ENCODE results near the gene TMEM52B.
A peak's percentile ranks its signal among the peaks of the same experiment; 100 is the strongest.

The TMEM52B gene

DNA sequence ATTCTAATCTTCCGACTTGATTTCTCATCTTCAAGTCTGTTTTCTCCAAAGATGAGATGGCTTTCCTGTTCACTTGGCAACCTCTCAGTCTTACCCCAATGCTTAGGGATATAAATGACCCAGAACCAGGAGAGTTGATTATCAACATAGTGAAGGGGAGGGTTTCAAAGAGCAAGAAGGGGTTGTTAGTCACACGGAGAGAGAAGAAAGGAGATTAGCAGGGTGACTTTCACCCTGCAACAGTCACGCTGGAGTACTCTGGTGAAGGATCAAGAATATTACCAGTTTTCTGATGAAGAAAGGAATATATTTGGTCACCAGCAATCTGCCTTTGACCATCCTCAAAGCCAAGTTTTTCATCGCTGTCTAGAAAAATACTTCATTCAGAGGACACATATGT lies at the start of gene TMEM52B:
Gene TMEM52B (plus strand): TSS at position 212 of the 400 bp plus-strand sequence. CDS start 543 bp downstream, outside the sequence.
- TF ChIP-seq, protein P1, sequence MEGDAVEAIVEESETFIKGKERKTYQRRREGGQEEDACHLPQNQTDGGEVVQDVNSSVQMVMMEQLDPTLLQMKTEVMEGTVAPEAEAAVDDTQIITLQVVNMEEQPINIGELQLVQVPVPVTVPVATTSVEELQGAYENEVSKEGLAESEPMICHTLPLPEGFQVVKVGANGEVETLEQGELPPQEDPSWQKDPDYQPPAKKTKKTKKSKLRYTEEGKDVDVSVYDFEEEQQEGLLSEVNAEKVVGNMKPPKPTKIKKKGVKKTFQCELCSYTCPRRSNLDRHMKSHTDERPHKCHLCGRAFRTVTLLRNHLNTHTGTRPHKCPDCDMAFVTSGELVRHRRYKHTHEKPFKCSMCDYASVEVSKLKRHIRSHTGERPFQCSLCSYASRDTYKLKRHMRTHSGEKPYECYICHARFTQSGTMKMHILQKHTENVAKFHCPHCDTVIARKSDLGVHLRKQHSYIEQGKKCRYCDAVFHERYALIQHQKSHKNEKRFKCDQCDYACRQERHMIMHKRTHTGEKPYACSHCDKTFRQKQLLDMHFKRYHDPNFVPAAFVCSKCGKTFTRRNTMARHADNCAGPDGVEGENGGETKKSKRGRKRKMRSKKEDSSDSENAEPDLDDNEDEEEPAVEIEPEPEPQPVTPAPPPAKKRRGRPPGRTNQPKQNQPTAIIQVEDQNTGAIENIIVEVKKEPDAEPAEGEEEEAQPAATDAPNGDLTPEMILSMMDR (IDR thresholded peaks at IDR 0.05; ENCODE audit: low read depth, low read length, missing control alignments), result no peak
- DNase-seq (ENCODE audit: low read depth), result no peak
- no peak within 1 kb of the TSS for H3K4me3 ChIP-seq (ENCODE audit: low read depth, low read length)

DNA sequence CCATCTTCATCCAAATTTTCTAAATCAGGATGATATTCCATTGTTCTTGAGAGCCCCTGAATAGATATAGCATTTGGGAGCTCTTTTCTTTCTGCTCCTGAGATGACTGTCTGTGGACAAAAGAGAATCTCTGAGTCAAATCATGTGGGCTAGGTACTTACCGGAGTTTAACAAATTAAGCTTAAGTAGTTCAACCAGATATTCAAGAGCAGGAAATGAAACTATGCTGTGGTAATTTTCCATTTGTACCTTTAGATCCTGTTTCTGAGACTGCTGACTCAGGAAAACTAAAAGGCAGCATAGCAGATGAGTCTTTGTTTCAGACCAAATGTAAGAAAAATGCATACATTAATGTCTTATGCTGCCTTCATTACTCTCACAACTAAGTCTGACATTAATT lies 48.8 kb upstream of the TMEM52B start, which contains the start of gene CLEC7A:
Gene CLEC7A (minus strand): TSS at position 158 of the 400 bp plus-strand sequence. CDS start 117 bp downstream, at position 41.
- TF ChIP-seq, protein P1 (IDR thresholded peaks at IDR 0.05; ENCODE audit: low read depth, low read length, missing control alignments), result no peak
- DNase-seq (ENCODE audit: low read depth), result peak; percentile 43
- H3K4me3 ChIP-seq (ENCODE audit: low read depth, low read length), result no peak within 1 kb of the TSS

DNA sequence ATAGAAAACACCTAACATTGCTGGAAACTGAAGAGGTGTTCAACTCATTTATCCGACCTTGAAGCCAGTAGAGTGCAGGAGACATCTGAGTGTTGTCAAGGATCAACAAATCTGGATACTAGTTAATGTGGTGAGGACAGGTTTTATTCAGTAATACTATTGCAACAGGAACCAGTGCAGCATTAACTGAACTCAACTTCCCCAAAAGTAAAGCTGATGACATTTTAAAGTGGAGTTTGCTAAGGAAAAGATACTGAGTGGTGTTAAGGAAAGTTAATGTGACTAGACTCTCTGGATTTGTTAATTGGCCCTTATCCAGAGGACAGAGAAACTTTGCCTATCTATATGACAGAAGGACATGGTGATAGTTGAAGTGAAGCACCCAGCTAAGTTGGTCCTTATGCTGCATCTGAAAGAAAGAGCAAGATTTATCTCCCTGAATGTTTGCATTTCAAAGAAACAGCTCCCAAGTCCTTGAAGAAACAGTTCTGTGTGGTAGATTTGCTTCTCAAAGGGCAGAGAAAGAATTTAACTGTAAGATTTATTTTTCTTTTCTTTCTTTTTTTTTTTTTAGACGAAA lies 47.6 kb upstream of the TMEM52B start:
- H3K4me3 ChIP-seq (ENCODE audit: low read depth, low read length), result no peak overlapping the region
- TF ChIP-seq, protein P1 (IDR thresholded peaks at IDR 0.05; ENCODE audit: low read depth, low read length, missing control alignments), result no peak
- no peak for DNase-seq (ENCODE audit: low read depth)

DNA sequence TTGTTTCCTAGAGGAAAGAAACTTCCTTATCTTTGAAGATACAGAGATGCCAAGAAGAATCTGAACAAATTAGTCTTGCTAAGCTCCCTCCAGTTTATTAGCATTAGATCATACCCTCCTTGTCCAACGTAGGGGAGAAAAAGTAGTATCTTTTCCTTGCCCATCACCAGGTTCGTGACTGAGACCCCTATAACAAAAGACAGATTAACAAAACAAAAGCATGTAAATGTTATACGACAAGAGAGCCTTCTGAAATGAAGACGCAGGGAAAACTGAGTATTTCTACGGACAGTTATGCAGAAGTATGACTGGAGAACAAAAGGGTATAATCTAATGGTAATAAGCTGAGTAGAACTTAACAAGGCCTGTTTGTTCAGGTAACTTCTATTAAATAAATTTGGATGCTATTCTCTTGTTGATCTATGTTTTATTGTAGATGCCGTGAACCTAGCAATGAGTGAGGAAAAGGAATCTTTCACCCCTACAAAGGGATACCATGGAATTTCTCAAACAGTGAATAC lies 45.9 kb upstream of the TMEM52B start:
- DNase-seq (ENCODE audit: low read depth), result no peak
- H3K4me3 ChIP-seq (ENCODE audit: low read depth, low read length), result no peak overlapping the region
- TF ChIP-seq, protein P1 (IDR thresholded peaks at IDR 0.05; ENCODE audit: low read depth, low read length, missing control alignments), result no peak

DNA sequence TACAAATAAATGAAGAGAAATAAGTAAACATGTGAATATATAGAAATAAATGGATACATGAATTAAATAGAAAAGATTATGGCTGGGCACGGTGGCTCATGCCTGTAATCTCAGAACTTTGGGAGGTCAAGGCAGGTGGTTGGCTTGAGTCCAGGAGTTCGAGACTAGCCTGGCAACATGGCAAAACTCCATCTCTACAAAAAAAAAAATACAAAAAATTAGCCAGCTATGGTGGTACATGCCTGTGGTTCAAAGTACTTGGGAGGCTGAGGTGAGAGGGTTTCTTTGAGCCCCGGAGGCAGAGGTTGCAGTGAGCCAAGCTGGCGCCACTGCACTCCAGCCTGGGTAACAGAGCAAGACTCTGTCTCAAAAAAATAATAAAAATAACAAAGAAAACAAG lies 43.7 kb upstream of the TMEM52B start:
- H3K4me3 ChIP-seq (ENCODE audit: low read depth, low read length), result no peak overlapping the region
- TF ChIP-seq, protein P1 (IDR thresholded peaks at IDR 0.05; ENCODE audit: low read depth, low read length, missing control alignments), result no peak
- DNase-seq (ENCODE audit: low read depth), result no peak

DNA sequence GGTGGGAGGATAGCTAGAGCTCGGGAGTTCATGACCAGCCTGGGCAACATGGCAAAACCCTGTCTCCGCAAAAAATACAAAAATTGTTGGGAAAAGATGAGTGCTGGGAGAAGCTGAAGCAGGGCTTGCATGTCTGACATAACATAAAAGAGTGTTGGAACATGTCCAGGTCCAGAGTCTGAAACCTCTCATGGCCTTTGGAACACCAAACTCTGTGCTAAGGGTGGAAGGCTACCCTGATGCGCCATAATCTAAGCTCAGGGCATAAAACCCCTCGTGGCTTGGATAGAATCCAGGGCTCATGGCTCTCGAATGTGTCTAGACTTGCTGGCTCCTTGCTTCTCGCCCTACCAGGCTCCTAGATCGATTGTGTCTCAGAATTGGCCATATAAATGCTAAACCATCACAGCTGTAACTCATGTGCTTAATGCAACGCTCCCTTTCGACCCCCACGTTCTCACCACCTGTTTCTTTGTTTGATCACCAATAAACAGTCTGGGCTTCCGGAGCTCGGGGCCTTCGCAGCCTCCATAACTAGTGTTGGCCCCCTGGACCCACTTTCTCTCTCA lies 42.1 kb upstream of the TMEM52B start:
- TF ChIP-seq, protein P1 (IDR thresholded peaks at IDR 0.05; ENCODE audit: low read depth, low read length, missing control alignments), result no peak
- H3K4me3 ChIP-seq (ENCODE audit: low read depth, low read length), result no peak overlapping the region
- no peak for DNase-seq (ENCODE audit: low read depth)
